Vagina (tissue), 2 donors: ENCODE data around the gene LANCL3.
"Not testable (repeated sequence)": the region's sequence is repeated elsewhere in the genome, so short reads cannot be mapped to it uniquely, and the experiment has no call there.

ENCODE experiments used
- CTCF ChIP-seq, 3 experiments: fragments of 450-650 bp in 2 of 3; fragments of 200-600 bp in 1 of 3; sonication (generic) in 1 of 3; IDR thresholded peaks; one replicate each; pipeline ENCODE4 v1.5.1; 2017 to 2019; ENCODE audit warnings: antibody characterized with exemption in 3 of 3, mild to moderate bottlenecking in 2 of 3, moderate library complexity in 2 of 3
- POLR2A ChIP-seq, 2 donors: fragments of 450-650 bp; IDR thresholded peaks; one replicate each; pipeline ENCODE4 v1.6.1; 2017; ENCODE audit warnings: antibody characterized with exemption in 2 of 2, mild to moderate bottlenecking in 2 of 2, moderate library complexity in 2 of 2
- POLR2AphosphoS5 ChIP-seq, 2 donors: sonication (generic); formaldehyde crosslinking; IDR thresholded peaks; one replicate each; pipeline ENCODE4 v1.9.0; 2017; ENCODE audit warnings: antibody characterized with exemption in 2 of 2, mild to moderate bottlenecking in 2 of 2, low read depth in 1 of 2; ENCODE audit not compliant: insufficient read depth in 1 of 2

- not testable (repeated sequence) for TF ChIP-seq CTCF (IDR thresholded peaks at IDR 0.05); POLR2AphosphoS5 (IDR thresholded peaks at IDR 0.05; ENCODE audit: insufficient read depth in 1 of 2, low read depth in 1 of 2); POLR2A (IDR thresholded peaks at IDR 0.05)
These were observed 79.4 kb downstream of the LANCL3 start for GRCh38 chrX:37650879-37651278.
